NCI-H446 treated with DMSO at 0.1 percent for 48 hours (cell line): ENCODE measurements around the gene CEACAM8.
A peak's percentile ranks its signal among the peaks of the same experiment; 100 is the strongest.
"Not testable (repeated sequence)": the region's sequence is repeated elsewhere in the genome, so short reads cannot be mapped to it uniquely, and the experiment has no call there.

Experiments
- DNase-seq: peaks from one replicate; lab custom pipeline; 2025; lab: John Stamatoyannopoulos, UW

Gene CEACAM8

DNA sequence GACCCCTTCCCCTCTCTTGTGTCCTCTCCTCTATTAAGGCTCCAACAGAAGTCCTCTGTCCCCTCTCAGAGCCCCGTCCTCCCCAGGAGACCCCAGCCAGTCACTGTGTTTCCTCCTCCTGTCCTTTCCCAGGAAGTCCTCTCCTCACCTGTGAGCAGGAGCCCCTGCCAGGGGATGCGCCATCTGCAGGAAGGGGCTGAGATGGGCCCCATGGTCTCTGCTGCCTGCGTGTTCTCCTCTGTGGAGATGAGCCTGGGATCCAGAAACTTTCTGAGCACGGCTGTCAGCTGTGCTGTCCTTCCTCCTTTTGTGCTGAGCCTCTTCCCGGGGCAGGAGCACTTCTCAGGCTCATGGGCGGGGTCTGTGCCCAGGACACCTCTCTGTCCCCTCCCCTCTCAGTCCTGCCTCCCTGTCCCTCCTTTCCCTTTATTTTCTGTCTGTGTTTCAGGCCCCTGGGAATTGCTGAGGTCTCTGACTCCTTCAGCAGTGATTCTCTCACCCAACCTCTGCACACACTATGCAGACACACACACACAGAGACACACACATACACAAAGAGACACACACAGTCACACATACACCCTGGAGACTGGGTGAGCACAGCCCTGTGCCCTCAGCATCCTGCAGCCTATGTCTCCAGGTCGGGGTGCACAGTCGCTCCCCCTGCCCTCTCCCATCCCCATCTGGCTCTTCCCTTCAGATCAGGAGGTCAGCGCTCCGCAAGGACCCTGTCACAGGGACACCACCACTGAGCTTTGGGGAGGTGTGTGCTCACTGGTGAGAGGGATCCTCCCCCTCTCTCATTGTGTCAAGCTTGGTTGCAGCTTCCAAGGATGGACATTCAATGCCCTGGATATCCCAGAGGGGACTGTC, at the start of gene CEACAM8:
Gene CEACAM8 (minus strand): TSS at position 308 of the 873 bp plus-strand sequence. CDS start 96 bp downstream, at position 212.
- no peak for DNase-seq

- DNase-seq, result not testable (repeated sequence)
Measured at GRCh38 chr19:42639324-42640092, 44.8 kb upstream of the CEACAM8 start.

DNA sequence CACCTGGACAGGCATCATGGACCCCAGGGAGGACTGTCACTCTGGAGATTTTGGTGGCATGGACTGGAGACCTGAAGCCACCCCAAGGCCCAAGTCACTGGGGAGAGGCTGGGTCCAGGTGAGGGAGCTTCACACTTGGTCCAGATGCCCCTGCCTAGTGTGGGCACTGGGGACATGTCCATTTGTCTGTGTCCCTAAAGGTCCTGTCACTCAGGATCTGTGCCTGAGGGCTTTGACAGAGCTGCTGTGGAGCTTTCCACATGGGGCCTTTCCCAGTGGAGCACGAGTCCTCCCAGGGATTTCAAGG, 40.5 kb upstream of the CEACAM8 start:
- DNase-seq, result no peak

GRCh38 chr19:42634409-42635232, 39.9 kb upstream of the CEACAM8 start:
- no peak for DNase-seq

- DNase-seq, result no peak
Measured at GRCh38 chr19:42629191-42629590, 34.5 kb upstream of the CEACAM8 start.

- DNase-seq, result no peak
Measured at GRCh38 chr19:42628411-42629140, 33.9 kb upstream of the CEACAM8 start.

GRCh38 chr19:42627916-42628315, 33.2 kb upstream of the CEACAM8 start:
- DNase-seq, result no peak

- DNase-seq, result no peak
Measured at GRCh38 chr19:42626181-42626580, 31.5 kb upstream of the CEACAM8 start.

- no peak for DNase-seq
Measured at GRCh38 chr19:42619271-42619670, 24.5 kb upstream of the CEACAM8 start.

- DNase-seq, result no peak
Measured at GRCh38 chr19:42613666-42614065, 18.9 kb upstream of the CEACAM8 start.

GRCh38 chr19:42610401-42610915, 15.7 kb upstream of the CEACAM8 start:
- not testable (repeated sequence) for DNase-seq

GRCh38 chr19:42606660-42607351, 12.1 kb upstream of the CEACAM8 start:
- DNase-seq, result peak; percentile 12

DNA sequence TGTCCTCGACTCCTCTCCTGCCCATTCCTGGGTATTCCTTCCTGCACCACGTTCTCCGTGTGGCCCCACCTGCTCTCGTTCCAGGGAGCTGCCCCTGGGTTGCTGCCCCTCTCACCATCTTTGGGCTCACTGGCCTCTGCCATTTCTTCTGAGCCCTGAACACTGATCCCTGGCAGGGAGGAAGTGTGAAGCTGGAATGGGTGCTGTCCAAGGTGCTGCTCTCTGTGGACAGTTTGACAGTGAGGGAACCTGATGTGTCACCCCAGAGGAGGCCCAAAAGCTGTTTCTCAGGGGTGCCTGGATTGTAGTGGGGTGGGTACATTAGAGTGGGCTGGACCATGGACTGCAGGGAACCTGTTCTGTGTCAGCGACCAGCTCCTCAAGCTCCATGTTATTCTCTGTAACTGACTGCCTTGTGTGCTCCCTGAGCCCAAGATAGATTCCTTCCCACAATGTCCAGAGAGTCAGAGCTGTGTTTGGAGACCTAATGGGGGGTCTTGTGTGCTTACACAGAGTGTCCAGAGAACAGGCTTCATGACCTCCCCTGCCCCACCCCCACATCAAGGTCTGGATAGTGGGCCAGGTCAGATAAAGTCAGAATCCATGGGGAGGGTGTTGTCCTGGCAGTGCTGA, 7.2 kb upstream of the CEACAM8 start:
- no peak for DNase-seq

DNA sequence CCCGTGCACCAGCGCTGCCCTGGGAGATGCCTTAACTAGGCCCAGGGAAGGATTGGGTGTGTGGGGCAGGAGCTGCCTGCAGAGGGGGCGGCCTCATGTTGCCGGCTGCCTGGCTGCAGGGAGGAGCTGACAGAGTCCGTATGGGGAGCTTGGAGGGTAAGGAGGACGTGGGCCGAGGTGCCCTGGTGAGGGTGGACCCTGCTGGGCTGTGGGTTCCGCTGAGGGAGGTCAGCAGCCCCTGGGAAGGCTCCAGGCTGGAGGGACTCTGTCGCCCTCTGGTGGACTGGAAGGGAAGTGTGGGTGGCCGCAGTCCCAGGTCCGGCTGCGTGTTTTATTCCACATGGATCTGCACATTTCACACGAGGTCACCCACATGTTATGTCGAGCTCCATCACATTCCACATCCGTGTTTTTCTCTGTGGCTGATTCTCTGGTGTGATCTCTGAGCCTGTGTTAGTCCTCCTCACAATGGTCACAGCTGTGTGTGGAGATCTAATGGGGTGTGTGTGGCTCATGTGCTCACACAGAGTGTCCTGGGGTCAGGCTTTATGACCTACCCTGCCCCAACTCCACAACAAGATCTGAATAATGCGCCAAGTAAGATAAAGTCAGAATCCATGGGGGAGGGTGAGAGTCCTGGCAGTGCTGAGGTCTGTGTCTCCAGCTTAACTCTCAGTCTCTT, 1.8 kb upstream of the CEACAM8 start:
- no peak for DNase-seq

- DNase-seq, result no peak
Measured at GRCh38 chr19:42595550-42596172, 937 bp upstream of the CEACAM8 start.

- DNase-seq, result no peak
Measured at GRCh38 chr19:42589792-42590191, 4.9 kb downstream of the CEACAM8 start.

- no peak for DNase-seq
Measured at GRCh38 chr19:42584466-42584865, 10.3 kb downstream of the CEACAM8 start.

- DNase-seq, result no peak
Measured at GRCh38 chr19:42577016-42577415, 17.7 kb downstream of the CEACAM8 start.

DNA sequence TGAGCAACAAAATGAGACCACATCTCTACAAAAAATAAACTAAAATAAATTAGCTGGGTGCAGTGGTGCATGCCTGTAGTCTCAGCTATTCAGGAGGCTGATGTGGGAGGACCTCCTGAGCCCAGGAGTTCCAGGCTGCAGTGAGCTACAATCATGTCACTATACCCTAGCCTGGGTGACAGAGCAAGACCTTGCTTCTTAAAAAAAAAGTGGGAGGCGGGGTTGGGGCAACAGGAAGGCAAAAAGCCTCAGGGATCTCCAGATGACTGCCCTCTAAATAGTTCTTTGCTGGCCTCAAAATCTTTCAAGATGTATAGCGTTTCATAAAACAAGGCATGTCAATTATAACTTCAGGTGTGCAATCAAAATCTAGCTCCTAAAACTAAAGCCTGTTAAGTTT, 18.5 kb downstream of the CEACAM8 start:
- no peak for DNase-seq
